Measurements from ENCODE around the gene EIF2D.

Gene EIF2D

GRCh38 chr1:206588492-206588891 lies 23.8 kb downstream of the EIF2D start:
- TF ChIP-seq CTCF (IDR thresholded peaks at IDR 0.05; ENCODE audit: low read depth, low read length, missing control alignments), result no peak
- no peak for DNase-seq (ENCODE audit: low read depth)
- in situ Hi-C loops (cut with HindIII; ENCODE audit: low sequenced_read_pairs), result no loop called here
- H3K4me3 ChIP-seq (ENCODE audit: low read depth, low read length), result no peak overlapping the region

DNA sequence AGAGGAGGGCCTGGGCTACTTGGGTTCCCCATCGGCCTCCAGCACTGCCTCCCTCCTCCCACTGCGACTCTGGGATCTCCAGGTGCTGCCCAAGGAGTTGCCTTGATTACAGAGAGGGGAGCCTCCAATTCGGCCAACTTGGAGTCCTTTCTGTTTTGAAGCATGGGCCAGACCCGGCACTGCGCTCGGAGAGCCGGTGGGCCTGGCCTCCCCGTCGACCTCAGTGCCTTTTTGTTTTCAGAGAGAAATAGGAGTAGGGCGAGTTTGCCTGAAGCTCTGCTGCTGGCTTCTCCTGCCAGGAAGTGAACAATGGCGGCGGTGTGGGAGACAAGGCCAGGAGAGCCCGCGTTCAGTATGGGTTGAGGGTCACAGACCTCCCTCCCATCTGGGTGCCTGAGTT lies 24.4 kb downstream of the EIF2D start:
- no peak overlapping the region for H3K4me3 ChIP-seq (ENCODE audit: low read depth, low read length)
- in situ Hi-C loops (cut with HindIII; ENCODE audit: low sequenced_read_pairs), result no loop called here
- no peak for DNase-seq (ENCODE audit: low read depth)
- no peak for TF ChIP-seq CTCF (IDR thresholded peaks at IDR 0.05; ENCODE audit: low read depth, low read length, missing control alignments)

GRCh38 chr1:206586501-206587445 lies 25.5 kb downstream of the EIF2D start:
- no peak for DNase-seq (ENCODE audit: low read depth)
- TF ChIP-seq CTCF (IDR thresholded peaks at IDR 0.05; ENCODE audit: low read depth, low read length, missing control alignments), result no peak
- H3K4me3 ChIP-seq (ENCODE audit: low read depth, low read length), result no peak overlapping the region
- in situ Hi-C loops (cut with HindIII; ENCODE audit: low sequenced_read_pairs), result no loop called here

GRCh38 chr1:206584683-206585082 lies 27.6 kb downstream of the EIF2D start:
- in situ Hi-C loops (cut with HindIII; ENCODE audit: low sequenced_read_pairs), result no loop called here
- no peak for DNase-seq (ENCODE audit: low read depth)
- TF ChIP-seq CTCF (IDR thresholded peaks at IDR 0.05; ENCODE audit: low read depth, low read length, missing control alignments), result no peak
- H3K4me3 ChIP-seq (ENCODE audit: low read depth, low read length), result no peak overlapping the region

DNA sequence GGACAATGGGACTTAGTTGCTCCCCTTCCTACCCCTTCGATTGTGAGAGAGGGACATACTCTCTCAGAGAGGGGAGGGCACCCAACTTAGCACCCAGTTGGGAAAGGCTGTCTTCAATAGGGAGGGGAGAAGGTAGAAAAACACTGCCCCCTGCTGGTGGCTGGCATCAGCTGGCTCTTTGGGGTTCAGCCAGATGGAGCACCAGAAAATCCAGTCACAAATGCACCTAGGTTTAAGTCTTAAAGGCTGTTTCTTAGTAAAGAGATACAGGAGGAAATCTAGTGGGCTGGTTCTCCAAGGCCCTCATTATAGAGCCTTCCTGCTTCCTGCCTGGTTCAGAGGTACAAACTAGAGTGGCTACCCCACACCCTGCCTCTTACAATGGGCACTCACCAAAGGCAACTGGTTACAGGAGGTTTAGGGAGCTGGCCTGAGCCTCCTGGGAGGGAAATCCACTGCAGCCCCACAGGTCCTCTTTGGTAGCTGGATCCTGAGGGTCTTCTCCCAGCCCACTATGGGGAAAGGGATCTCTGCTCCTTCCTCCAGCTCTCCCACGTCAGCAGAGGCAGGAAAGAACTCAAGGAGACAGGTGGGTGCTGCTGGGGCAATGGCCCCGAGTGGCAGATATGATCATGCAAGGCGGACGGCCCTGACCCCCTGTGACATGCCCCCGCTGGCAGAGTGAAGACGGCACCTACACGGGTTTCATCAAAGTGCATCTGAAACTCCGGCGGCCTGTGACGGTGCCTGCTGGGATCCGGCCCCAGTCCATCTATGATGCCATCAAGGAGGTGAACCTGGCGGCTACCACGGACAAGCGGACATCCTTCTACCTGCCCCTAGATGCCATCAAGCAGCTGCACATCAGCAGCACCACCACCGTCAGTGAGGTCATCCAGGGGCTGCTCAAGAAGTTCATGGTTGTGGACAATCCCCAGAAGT lies 28.3 kb downstream of the EIF2D start:
- no peak overlapping the region for H3K4me3 ChIP-seq (ENCODE audit: low read depth, low read length)
- DNase-seq (ENCODE audit: low read depth), result peak; percentile 29
- peak; percentile 94 for TF ChIP-seq CTCF (IDR thresholded peaks at IDR 0.05; ENCODE audit: low read depth, low read length, missing control alignments)
- in situ Hi-C loops (cut with HindIII; ENCODE audit: low sequenced_read_pairs), result no loop called here

DNA sequence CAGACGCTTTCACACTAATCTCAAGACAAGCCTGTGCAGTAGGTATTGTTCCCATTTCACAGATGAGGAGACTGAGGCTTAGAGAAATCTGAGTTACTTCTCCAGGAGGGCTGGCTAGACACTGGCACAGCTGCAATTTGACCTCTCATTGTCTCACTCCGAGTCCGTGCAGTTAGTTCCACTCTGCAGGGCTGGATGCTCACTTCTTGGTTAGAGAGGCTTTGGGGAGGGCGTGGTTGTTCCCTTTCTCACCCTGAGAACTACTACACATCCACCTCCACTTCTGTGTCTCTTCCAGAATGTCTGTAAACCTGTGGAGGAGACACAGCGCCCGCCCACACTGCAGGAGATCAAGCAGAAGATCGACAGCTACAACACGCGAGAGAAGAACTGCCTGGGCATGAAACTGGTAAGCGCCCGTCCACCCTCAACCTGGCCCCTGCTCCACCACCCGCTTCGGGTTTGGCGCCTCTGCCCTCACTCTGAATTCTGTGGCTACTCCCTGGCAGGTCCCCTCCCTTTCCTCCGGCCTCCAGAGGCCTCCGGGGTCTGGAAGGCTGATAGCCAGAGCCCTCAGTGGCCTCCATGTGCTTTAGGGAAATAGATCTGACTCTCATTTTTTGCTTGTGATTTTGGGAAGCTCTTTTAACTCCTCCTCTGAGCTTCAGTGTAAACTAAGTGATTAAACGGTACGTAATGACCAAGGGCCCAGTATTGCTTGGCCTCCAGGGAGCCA lies 29.1 kb downstream of the EIF2D start:
- in situ Hi-C loops (cut with HindIII; ENCODE audit: low sequenced_read_pairs), result no loop called here
- no peak overlapping the region for H3K4me3 ChIP-seq (ENCODE audit: low read depth, low read length)
- DNase-seq (ENCODE audit: low read depth), result no peak
- TF ChIP-seq CTCF (IDR thresholded peaks at IDR 0.05; ENCODE audit: low read depth, low read length, missing control alignments), result no peak

All from astrocyte of the cerebellum (primary cell).